SK-N-MC (cell line): Measurements from ENCODE around the gene ABI3BP.

Experiments
- EZH2 ChIP-seq: fragments of 200-600 bp; sonication (generic); IDR thresholded peaks from one replicate; pipeline ENCODE4 v1.6.1; 2017; ENCODE audit warnings: antibody characterized with exemption
- FOXP2 ChIP-seq: optimal IDR thresholded peaks from 2 replicates; pipeline ENCODE3; 2011; ENCODE audit warnings: mild to moderate bottlenecking, moderate library complexity; ENCODE audit not compliant: insufficient read depth; ENCODE audit errors: extremely low read length, control extremely low read depth
- POLR2AphosphoS5 ChIP-seq: IDR thresholded peaks from 2 replicates; pipeline ENCODE4 v1.6.1; 2012; ENCODE audit warnings: mild to moderate bottlenecking, low read depth, low read length, borderline replicate concordance

DNA sequence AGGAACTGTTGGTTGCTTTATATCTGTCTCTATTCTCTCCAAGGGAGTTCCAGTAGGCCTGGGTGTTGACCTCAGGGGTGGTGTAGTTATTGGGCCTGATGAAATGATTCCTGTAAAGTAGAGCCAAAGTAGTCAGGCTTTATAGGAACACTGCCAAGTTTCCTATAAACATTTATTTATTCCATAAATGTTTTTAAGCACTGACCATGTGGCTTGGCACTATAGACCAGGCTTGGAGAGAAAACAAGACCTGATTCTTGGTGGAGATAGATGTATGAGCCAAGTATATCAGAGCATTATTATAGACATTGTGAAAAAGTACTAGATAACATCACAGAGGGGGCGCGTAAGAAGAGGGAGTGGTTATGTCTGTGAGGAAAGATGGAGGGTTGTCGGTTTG lies 218.0 kb downstream of the ABI3BP start:
- TF ChIP-seq EZH2 (no peak), POLR2AphosphoS5 (no peak), FOXP2 (no peak)
